ENCODE results near the gene GAPDH.
A peak's percentile ranks its signal among the peaks of the same experiment; 100 is the strongest.

GRCh38 chr12:6534945-6535696 is 804 bp downstream of the GAPDH start:
- peak; percentile 29; the same call in 1 of the 2 replicates for TF ChIP-seq TEAD1 (CRISPR knock-in tag; IDR thresholded peaks at IDR 0.05)
- 0 out of 2 replicates have a peak, but pooled peaks have one; percentile 18 for TF ChIP-seq ATF1 (CRISPR knock-in tag; IDR thresholded peaks at IDR 0.05)
- no peak; the same call in 1 of the 2 replicates for TF ChIP-seq ZNF232 (CRISPR knock-in tag; IDR thresholded peaks at IDR 0.05)
